GM19452 (cell line): ENCODE data around the gene RIPOR2.
"Not testable (repeated sequence)": the region's sequence is repeated elsewhere in the genome, so short reads cannot be mapped to it uniquely, and the experiment has no call there.

Source experiments
- ATAC-seq: cut with Tn5 transposase; IDR thresholded peaks from one replicate; pipeline ENCODE4 v1.9.1; 2021; ENCODE audit not compliant: unreplicated experiment

Gene RIPOR2

DNA sequence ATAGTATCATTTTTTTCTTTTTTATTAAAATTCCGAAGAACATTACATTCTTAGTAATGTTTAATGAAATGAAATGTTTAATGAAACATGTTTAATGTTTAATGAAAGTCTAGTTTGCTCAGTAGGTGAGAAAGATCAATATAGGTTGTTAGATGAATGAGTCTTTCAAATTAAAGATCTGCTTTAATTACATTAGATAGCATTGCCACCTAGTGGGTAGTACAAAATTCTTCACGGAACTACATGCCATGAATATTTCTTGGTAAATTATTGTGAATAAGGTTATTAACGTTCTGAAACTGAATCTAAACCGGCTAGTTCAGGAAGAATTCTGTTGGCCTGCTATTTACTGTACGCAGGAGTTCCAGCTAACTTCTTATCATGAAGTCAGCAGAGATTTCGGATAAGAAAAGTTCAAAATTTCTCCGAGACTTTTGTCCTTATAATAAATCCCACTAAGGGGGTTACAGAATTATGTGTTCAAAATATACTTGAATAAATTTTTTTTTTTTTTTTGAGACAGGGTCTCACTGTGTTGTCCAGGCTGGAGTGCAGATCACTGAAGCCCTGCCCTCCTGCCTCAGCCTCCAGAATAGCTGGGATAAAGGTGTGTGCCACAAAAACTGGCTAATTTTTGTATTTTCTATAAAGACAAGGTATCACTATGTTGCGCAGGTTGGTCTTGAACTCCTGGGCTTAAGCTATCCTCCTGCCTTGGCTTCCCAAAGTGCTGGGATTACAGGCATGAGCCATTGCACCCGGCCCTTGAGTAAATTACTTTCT, 168.9 kb downstream of the RIPOR2 start:
- no peak for ATAC-seq

- not testable (repeated sequence) for ATAC-seq
These were observed 169.8 kb downstream of the RIPOR2 start for GRCh38 chr6:24765968-24766367.

GRCh38 chr6:24764833-24765828, 170.6 kb downstream of the RIPOR2 start:
- not testable (repeated sequence) for ATAC-seq

DNA sequence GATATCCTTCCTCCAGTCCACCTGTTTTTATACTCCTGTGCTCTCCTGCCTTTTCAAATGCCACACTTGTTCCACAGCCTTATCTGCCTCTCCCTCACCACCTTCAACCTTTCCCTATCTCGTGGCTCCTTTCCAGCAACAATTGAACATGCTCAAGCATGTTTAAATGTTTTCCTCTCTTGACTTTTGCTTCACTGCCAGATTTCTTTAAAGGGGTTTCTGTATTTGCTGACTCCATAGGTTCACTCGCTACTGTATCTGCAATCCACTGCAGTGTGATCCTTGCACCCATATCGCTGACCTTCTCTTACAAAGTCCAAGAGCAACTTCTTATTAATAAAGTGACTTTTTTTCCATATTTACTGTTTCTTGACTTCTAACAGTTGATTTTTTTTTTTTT, 172.2 kb downstream of the RIPOR2 start:
- ATAC-seq: no peak

DNA sequence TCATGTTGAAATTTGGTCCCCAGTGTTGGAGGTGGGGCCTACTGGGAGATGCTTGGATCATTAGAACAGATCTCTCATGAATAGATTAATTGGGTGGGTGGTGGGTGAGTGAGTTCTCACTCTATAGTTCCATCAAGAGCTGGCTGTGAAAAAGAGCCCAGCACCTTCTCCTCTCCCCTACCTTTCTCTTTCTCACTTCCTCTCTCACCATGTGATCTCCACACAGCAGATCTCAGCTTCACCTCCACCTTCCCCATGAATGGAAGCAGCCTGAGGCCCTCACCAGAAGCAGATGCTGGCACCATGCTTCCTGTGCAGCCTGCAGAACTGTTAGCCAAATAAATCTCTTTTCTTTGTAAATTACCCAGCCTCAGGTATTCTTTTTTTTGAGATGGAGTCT, 173.9 kb downstream of the RIPOR2 start:
- no peak for ATAC-seq

DNA sequence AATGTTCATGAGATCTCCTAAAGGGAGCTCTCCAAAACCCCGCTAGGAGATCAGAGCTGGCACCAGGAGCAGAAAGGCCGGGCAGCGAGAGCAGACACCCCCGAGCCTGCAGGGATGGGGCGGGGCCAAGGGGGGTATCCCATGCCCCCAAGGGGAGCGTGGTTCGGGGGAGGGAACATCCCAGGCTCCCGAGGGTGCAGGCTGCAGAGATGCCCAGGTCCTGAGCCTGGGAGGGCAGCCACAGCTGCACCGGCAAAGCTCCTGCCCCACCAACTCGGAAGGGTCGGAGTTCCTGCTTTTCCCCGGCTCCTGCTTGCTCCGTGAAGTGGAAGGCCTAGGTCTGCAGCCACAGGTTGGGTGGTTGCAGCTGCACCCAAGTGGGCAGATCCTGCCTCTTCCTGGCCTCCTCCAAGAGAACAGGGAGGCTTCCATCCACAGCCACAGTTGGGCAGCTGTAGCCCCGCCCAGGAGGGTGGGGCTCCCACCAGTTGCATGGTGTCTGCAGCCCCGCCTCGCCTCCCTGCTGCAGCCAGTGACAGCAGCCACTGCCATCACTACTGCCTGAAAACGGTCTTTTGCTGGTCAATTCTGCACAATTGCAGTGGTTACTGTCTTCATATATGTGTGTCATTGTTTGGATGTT, 174.4 kb downstream of the RIPOR2 start:
- no peak for ATAC-seq

GRCh38 chr6:24760210-24760609, 175.6 kb downstream of the RIPOR2 start:
- no peak for ATAC-seq

DNA sequence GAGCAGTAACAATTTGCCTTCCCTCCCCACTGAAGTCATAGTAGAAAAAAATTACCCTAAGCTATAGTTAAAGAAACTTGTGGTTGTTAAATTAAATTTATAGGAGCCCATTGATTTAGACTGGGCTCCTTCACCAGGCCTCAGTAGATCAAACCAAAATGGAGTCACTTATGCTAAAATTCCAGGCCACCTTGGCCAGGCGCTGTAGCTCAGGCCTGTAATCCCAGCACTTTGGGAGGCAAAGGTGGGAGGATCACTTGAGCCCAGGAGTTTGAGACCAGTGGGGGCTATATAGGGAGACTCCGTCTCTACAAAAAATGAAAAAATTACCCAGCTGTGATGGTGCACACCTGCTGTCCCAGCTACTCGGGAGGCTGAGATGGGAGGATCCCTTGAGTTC, 176.0 kb downstream of the RIPOR2 start:
- ATAC-seq: no peak

- ATAC-seq: no peak
These were observed 178.1 kb downstream of the RIPOR2 start for GRCh38 chr6:24757611-24758010.

DNA sequence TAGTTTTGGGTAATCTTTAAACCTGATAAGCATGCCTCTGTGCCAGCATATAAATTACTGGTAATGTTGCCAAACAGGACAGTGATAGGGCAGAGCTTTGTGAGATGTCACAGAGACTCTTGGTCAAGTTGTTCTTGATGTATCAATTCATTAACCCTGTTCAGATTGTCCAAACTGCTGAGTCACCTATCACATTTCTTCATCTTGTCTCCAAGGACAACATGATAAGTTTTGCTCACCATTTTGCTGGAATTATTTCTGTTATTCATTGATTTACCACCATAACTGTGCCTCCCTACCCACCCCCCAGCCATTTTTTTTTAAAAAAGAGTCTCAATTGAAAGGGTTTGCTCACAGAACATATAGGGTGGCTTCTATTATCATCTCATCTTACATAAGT, 180.5 kb downstream of the RIPOR2 start:
- no peak for ATAC-seq

GRCh38 chr6:24754378-24754777, 181.4 kb downstream of the RIPOR2 start:
- ATAC-seq: not testable (repeated sequence)
